Ascending aorta (tissue), 2 donors: ENCODE measurements around the gene GNG14. TPM values are rescaled to one million over a fixed set of nuclear protein-coding genes. Genes with fewer than 3 reads are reported as not detected.
"Not testable (repeated sequence)": the region's sequence is repeated elsewhere in the genome, so short reads cannot be mapped to it uniquely, and the experiment has no call there.

ENCODE experiments used
- DNase-seq, 2 donors: peaks; one replicate each; pipeline ENCODE4 v3.0.0-alpha.2; 2019; ENCODE audit warnings: low spot score in 2 of 2
- H3K27ac ChIP-seq, 2 donors: fragments of 200-600 bp; sonication (generic); one replicate each; pipeline ENCODE4 v1.5.1; 2016 to 2017; ENCODE audit warnings: mild to moderate bottlenecking in 1 of 2
- H3K27me3 ChIP-seq: fragments of 200-600 bp; sonication (generic); one replicate; pipeline ENCODE4 v1.5.1; 2017
- H3K36me3 ChIP-seq, 2 donors: fragments of 200-600 bp; sonication (generic); one replicate each; pipeline ENCODE4 v1.5.1; 2016
- H3K4me1 ChIP-seq, 2 donors: fragments of 200-600 bp; sonication (generic); one replicate each; pipeline ENCODE4 v1.5.1; 2016 to 2017; ENCODE audit warnings: mild to moderate bottlenecking in 1 of 2
- H3K4me3 ChIP-seq, 2 donors: fragments of 200-600 bp; sonication (generic); one replicate each; pipeline ENCODE4 v1.5.1; 2016 to 2017; ENCODE audit warnings: mild to moderate bottlenecking in 1 of 2
- H3K9me3 ChIP-seq, 2 donors: fragments of 200-600 bp; sonication (generic); one replicate each; pipeline ENCODE4 v1.5.1; 2016
- intact Hi-C: fragments of 100-400 bp; cut with DNase I; formaldehyde crosslinking; loops from one replicate; pipeline ENCODE4 v1.15.1; 2023
- total RNA-seq: library from RNA; depleted of rRNA; stranded (reverse); fragments of >200 nt; gene quantifications from one replicate; pipeline ENCODE4 v1.1.0, GENCODE V29; 2016
- TF ChIP-seq, protein P1 (sequence below), 3 experiments: fragments of 200-600 bp in 2 of 3; fragments of 450-650 bp in 1 of 3; sonication (generic) in 2 of 3; IDR thresholded peaks; one replicate each; pipeline ENCODE4 v1.5.1; 2016 to 2019; ENCODE audit warnings: antibody characterized with exemption in 3 of 3, mild to moderate bottlenecking in 1 of 3, moderate library complexity in 1 of 3

GNG14 gene
- total RNA-seq, 1 donor from 2014 or later: not detected

DNA sequence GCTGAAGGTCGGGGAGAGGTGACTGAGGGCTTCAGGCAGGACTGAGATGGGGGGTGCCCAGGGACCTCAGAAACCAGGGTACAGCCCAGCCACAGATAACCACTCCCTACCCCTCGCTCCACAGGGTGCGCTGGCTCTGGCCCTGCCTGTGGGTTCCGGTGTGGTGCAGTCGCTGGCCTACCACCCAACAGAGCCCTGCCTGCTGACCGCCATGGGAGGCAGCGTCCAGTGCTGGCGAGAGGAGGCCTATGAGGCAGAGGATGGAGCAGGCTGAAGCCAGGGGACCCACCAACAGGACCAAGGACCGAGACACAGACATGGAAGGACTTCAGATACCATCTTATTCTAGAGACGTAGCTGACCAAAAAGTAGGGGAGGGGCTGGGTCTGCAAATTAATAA lies 12.4 kb upstream of the GNG14 start:
- Histone ChIP-seq H3K27ac (no peak overlapping the region), H3K4me1 (peaks cover 2 to 7% of the 10 kb centered on the region in 2 donors), H3K27me3 (no peaks in the 10 kb centered on the region), H3K4me3 (no peak overlapping the region), H3K9me3 (no peaks in the 10 kb centered on the region), H3K36me3 (peaks cover 55 to 76% of the 10 kb centered on the region in 2 donors)
- TF ChIP-seq, protein P1, sequence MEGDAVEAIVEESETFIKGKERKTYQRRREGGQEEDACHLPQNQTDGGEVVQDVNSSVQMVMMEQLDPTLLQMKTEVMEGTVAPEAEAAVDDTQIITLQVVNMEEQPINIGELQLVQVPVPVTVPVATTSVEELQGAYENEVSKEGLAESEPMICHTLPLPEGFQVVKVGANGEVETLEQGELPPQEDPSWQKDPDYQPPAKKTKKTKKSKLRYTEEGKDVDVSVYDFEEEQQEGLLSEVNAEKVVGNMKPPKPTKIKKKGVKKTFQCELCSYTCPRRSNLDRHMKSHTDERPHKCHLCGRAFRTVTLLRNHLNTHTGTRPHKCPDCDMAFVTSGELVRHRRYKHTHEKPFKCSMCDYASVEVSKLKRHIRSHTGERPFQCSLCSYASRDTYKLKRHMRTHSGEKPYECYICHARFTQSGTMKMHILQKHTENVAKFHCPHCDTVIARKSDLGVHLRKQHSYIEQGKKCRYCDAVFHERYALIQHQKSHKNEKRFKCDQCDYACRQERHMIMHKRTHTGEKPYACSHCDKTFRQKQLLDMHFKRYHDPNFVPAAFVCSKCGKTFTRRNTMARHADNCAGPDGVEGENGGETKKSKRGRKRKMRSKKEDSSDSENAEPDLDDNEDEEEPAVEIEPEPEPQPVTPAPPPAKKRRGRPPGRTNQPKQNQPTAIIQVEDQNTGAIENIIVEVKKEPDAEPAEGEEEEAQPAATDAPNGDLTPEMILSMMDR (IDR thresholded peaks at IDR 0.05): no peak
- DNase-seq: no peak
- intact Hi-C loops: loop anchor here (10.0 kb wide), 1 partner anchor 621 kb away; the partner anchor contains the start of gene ZNF878

DNA sequence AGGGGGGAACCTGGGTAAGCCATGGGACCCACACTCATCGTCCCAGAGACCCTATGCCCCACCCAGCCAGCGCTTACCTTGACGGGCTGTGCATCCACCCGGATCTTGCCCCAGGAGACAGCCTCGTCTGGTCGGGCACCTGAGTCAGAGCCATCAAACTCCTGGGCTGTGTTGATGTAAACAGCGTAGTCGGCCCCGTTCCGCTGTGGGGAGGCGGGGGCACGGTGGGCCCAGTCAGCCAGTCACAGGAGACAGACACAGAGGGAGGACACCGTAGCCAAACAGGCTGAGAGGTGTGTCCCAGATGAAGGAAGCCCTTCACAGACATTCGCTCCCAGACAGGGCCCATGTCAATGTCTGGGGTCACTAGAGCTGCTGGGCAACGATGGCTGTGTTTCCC lies 11.9 kb upstream of the GNG14 start:
- H3K4me3 ChIP-seq: no peak overlapping the region
- H3K27me3 ChIP-seq: no peaks in the 10 kb centered on the region
- no peaks in the 10 kb centered on the region for H3K9me3 ChIP-seq
- TF ChIP-seq, protein P1 (IDR thresholded peaks at IDR 0.05): no peak
- no peak for DNase-seq
- no peak overlapping the region for H3K27ac ChIP-seq
- H3K36me3 ChIP-seq: peaks cover 55 to 76% of the 10 kb centered on the region in 2 donors
- H3K4me1 ChIP-seq: peaks cover 0 to 9% of the 10 kb centered on the region in 2 donors
- intact Hi-C loops: loop anchor here (2.0 to 10.0 kb wide), 2 partner anchors 171 to 621 kb away; partner anchors contain the start of gene ZNF878

DNA sequence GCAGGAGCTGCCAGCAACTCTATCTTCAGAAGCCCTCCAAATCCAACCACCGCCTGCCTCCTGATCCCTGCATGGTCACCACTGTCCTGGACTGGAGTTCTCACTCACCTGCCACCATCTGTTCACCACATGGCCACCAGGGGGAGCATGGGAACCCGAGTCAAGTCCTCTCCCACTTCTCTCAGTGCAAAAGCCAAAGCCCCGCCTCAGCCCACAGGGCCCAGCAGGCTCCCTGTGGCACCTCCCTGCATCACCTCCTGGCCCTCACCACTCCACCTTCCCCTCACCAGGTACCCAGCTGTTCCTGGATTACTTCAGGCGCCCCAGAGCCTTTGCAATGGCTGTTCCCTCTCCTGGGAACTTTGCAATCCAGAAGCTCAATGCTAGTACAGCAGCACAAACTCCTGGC lies 11.4 kb upstream of the GNG14 start:
- Histone ChIP-seq H3K9me3 (no peaks in the 10 kb centered on the region), H3K36me3 (peaks cover 55 to 76% of the 10 kb centered on the region in 2 donors), H3K4me3 (no peak overlapping the region), H3K4me1 (peaks cover 0 to 9% of the 10 kb centered on the region in 2 donors), H3K27me3 (no peaks in the 10 kb centered on the region), H3K27ac (no peak overlapping the region)
- DNase-seq: peak in 1 of 2 donors; percentile 85
- TF ChIP-seq, protein P1 (IDR thresholded peaks at IDR 0.05): peak; percentile 68 to 82 (median 78)
- intact Hi-C loops: loop anchor here (2.0 to 10.0 kb wide), 2 partner anchors 170 to 622 kb away; partner anchors contain the start of gene ZNF878

DNA sequence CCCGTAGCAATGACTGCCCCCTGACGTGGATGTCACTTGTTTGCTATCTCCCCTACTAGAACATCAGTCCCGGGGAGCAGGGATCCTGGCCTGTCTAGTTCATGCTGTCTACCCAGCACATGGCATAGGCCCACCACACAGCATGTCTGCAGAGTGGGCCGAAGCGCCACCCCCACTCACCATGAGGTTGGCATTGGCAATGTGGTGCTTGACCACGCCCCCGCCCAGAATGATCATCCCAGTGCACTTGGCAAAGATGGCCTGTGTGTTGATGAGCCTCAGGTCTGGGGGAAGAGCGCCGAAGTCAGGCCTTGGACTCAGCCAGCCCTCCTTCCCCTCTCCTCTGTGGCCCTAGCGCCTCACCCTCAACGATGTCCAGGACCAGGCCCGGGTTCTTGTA lies 10.9 kb upstream of the GNG14 start:
- intact Hi-C loops: loop anchor here (2.0 to 10.0 kb wide), 2 partner anchors 170 to 622 kb away; partner anchors contain the start of gene ZNF878
- peaks cover 55 to 76% of the 10 kb centered on the region in 2 donors for H3K36me3 ChIP-seq
- no peaks in the 10 kb centered on the region for H3K9me3 ChIP-seq
- H3K4me1 ChIP-seq: peaks cover 0 to 9% of the 10 kb centered on the region in 2 donors
- no peak for DNase-seq
- H3K4me3 ChIP-seq: no peak overlapping the region
- no peaks in the 10 kb centered on the region for H3K27me3 ChIP-seq
- TF ChIP-seq, protein P1 (IDR thresholded peaks at IDR 0.05): no peak
- no peak overlapping the region for H3K27ac ChIP-seq

DNA sequence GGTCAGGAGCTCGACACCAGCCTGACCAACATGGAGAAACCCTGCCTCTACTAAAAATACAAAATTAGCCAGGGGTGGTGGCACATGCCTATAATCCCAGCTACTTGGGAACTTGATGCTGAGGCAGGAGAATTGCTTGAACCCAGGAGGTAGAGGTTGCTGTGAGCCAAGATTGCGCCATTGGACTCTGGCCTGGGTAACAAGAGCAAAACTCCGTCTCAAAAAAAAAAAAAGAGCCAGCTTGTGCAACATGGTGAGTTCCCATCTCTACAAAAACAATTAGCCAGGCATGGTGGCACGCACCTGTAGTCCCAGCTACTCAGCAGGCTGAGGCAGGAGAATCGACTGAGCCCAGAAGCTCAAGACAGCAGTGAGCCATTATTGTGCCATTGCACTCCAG lies 9.8 kb upstream of the GNG14 start:
- H3K4me1 ChIP-seq, H3K27ac ChIP-seq, DNase-seq, H3K27me3 ChIP-seq, H3K4me3 ChIP-seq, H3K9me3 ChIP-seq: not testable (repeated sequence)
- H3K36me3 ChIP-seq: peaks cover 55 to 68% of the 10 kb centered on the region in 2 donors
- intact Hi-C loops: loop anchor here (10.0 kb wide), 1 partner anchor 623 kb away; the partner anchor contains the start of gene ZNF878

DNA sequence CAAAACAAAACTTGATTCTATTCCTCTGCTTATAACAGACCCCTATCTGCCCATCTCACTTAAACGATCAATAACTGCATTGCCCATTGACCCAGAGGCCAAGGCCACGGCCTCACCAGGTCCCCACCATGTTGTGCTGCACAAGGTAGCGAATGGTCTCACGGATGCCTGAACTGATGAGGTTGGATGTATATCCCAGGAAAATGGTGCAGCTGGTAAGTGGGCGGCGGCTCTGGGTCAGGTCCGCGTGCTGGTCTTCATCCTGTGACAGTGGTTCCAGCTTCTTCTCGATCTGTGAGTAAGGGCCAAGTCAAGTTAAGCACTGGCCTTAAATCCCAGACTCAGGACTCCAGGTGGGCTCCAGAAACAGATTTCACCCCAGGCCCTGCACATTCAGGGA lies 7.8 kb upstream of the GNG14 start:
- no peaks in the 10 kb centered on the region for H3K27me3 ChIP-seq
- TF ChIP-seq, protein P1 (IDR thresholded peaks at IDR 0.05): no peak
- H3K4me1 ChIP-seq: peaks cover 0 to 9% of the 10 kb centered on the region in 2 donors
- peaks cover 40 to 50% of the 10 kb centered on the region in 2 donors for H3K36me3 ChIP-seq
- DNase-seq: no peak
- no peak overlapping the region for H3K4me3 ChIP-seq
- H3K9me3 ChIP-seq: no peaks in the 10 kb centered on the region
- H3K27ac ChIP-seq: no peak overlapping the region
- intact Hi-C loops: loop anchor here (5.0 kb wide), 1 partner anchor 57 kb away; the partner anchor contains the start of gene GET3
